ENCODE results near the gene SORBS1.

Gene SORBS1

DNA sequence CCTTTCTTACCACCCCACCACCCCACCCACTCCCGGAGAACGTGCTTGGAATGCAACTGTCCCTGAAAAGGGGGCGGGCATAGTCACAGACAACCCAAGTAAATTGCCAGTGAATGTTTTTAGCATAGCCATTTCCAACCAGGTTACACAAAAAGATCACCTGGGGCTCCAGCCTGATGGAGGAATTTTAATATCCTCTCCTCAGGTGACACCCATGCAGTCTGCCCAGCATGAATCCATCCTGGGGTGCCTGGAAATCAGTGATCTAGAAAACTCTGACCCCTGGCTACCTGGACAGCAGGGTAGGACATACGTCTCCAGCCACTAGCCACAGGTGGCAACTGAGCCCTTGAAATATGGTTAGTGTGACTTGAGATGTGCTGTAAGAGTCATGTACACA is 61.1 kb downstream of the SORBS1 start:
- H3K4me1 ChIP-seq = peaks cover 21% of the 10 kb centered on the region
- no peaks in the 10 kb centered on the region for H4K20me1 ChIP-seq

DNA sequence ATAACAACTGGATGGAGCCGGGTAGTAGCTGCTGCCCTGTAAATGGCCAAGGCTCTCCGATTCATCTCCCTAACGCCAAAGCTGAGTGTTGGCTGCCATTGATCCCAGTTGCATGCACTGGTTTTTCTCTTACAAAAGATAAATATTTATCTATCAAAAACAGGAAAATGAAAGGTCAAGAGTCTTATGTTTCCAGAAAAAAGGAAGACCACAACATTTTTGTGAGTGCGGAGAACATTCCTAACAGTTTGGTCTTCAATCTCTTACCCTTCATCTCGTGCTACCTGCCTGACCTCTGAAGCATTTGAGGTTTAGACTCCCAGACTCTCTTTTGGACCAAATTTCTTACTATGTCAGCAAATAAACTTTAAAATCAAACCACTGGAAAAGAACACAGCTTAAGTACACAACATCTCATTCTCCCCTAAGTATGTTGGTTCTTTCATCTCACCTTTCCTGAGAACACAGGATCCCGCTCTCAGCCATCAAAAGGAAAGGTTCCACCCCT is 61.6 kb downstream of the SORBS1 start:
- no peak for TF ChIP-seq Cebpa-rat (IDR thresholded peaks at IDR 0.05)
- Histone ChIP-seq H3K4me1 (peaks cover 21% of the 10 kb centered on the region), H3K4me2 (no peak overlapping the region), H3K9ac (no peak overlapping the region), H3K4me3 (no peak overlapping the region), H3K9me3 (no peaks in the 10 kb centered on the region), H3K27me3 (no peaks in the 10 kb centered on the region), H4K20me1 (no peaks in the 10 kb centered on the region), H3K36me3 (no peaks in the 10 kb centered on the region), H3K27ac (no peak overlapping the region)

More for the DNA sequence above, 61.1 kb downstream of the SORBS1 start:
- no peak overlapping the region for H3K9ac ChIP-seq
- H3K27me3 ChIP-seq = no peaks in the 10 kb centered on the region
- H3K4me3 ChIP-seq = no peak overlapping the region
- H3K4me2 ChIP-seq = no peak overlapping the region
- H3K36me3 ChIP-seq = no peaks in the 10 kb centered on the region
- H3K9me3 ChIP-seq = no peaks in the 10 kb centered on the region
- no peak overlapping the region for H3K27ac ChIP-seq
- no peak for TF ChIP-seq Cebpa-rat (IDR thresholded peaks at IDR 0.05)

DNA sequence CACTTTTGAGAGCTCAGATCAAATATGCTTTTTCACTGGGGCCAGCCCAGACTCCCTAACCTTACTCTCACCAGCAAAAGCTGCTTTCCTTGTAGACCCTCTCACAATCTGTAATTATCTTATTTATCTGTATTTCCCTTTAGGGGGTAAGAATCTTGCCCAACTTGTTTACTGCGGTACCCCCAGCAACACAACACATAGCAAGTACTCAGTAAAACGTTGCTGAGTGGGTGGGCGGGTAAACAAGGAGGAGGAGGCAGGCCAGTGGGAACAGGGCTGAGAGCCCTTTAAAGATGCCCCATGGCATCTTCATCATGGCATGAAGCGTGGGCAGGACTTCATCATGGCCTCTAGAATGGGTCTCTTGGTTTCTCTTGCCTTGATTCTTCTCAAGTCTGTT is 64.2 kb downstream of the SORBS1 start:
- H3K36me3 ChIP-seq = no peaks in the 10 kb centered on the region
- H3K9me3 ChIP-seq = no peaks in the 10 kb centered on the region
- peaks cover 15% of the 10 kb centered on the region for H3K4me1 ChIP-seq
- TF ChIP-seq Cebpa-rat (IDR thresholded peaks at IDR 0.05) = no peak
- H3K27ac ChIP-seq = no peak overlapping the region
- no peak overlapping the region for H3K4me2 ChIP-seq
- no peaks in the 10 kb centered on the region for H3K27me3 ChIP-seq
- no peaks in the 10 kb centered on the region for H4K20me1 ChIP-seq
- H3K4me3 ChIP-seq = no peak overlapping the region
- H3K9ac ChIP-seq = no peak overlapping the region

DNA sequence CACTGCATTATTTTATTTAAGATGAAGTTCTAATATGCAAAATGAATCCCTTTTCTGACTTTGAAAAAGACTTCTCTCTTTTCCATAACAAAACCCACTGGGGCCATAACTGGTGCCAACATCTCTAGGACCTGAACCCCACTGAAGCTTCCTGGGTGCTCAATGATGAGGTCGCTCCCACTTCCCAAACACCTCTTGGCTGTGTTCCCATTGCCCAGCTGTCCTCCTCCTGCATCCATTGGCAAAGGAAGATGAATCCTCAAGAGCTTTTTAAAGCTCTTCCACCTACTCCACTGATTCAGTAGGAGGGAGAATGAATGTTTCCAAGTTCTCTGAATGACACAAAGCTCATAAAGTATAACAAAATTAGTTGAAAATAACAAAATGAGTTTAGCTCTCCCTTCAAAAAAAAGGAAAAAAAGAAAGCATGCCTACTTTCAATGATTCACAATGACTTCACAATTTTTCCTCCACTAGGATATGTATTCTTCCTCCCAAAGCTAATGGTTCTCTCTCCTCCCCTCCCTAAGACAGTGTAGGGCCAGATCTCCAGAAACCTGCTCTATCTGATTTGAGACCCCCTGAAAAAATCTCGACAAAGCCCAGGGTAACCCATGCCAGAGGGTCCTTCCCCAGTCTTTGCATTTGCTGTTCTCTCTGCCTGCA is 64.8 kb downstream of the SORBS1 start:
- no peaks in the 10 kb centered on the region for H3K36me3 ChIP-seq
- peaks cover 9% of the 10 kb centered on the region for H3K4me1 ChIP-seq
- no peak for TF ChIP-seq Cebpa-rat (IDR thresholded peaks at IDR 0.05)
- H3K27ac ChIP-seq = no peak overlapping the region
- no peaks in the 10 kb centered on the region for H3K27me3 ChIP-seq
- no peak overlapping the region for H3K9ac ChIP-seq
- H3K9me3 ChIP-seq = no peaks in the 10 kb centered on the region
- no peaks in the 10 kb centered on the region for H4K20me1 ChIP-seq
- H3K4me3 ChIP-seq = no peak overlapping the region
- H3K4me2 ChIP-seq = no peak overlapping the region

DNA sequence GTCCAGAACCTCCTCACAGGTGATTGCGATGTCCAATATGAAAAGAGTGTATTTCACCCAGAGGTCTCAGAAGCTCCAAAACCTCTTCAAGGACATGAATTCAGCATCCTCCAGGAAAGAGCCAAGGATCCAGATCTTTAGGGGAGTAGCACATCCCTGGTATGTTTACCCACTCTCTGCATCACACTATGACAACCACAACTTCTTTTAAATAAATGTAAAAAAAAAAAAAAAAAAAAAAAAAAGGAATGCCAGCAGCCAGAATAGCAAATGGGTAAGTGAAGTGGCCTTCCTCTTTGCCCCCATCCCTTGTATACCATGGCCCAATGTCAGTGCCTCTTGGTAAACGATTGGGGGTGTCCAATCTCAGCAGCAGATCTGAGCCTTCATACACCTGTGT is 67.3 kb downstream of the SORBS1 start:
- TF ChIP-seq Cebpa-rat (IDR thresholded peaks at IDR 0.05) = no peak
- H3K4me1 ChIP-seq = no peaks in the 10 kb centered on the region

DNA sequence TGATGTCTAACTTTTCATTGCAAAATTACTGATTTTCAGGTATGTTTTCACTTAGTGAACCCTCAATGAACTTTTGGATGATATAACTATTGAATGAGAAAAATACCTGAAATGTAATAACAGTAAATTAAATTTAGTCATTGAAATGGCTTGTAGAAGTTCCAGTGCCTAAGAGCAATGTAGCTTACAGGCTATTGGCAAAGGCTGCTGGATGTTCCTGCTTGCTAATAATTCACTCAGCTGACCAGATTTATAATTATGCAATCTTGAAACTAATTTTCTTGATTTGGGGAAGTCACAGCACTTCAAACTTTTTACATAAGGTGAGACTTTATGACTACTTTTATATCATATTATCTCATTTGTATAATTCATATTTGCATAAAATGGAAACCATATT is 73.2 kb downstream of the SORBS1 start:
- no peak overlapping the region for H3K27ac ChIP-seq
- no peak for TF ChIP-seq Cebpa-rat (IDR thresholded peaks at IDR 0.05)
- no peak overlapping the region for H3K9ac ChIP-seq
- H4K20me1 ChIP-seq = no peaks in the 10 kb centered on the region
- no peak overlapping the region for H3K4me2 ChIP-seq
- H3K4me1 ChIP-seq = no peaks in the 10 kb centered on the region
- H3K4me3 ChIP-seq = no peak overlapping the region
- no peaks in the 10 kb centered on the region for H3K27me3 ChIP-seq
- no peaks in the 10 kb centered on the region for H3K9me3 ChIP-seq
- H3K36me3 ChIP-seq = no peaks in the 10 kb centered on the region

More for the DNA sequence above, 67.3 kb downstream of the SORBS1 start:
- H4K20me1 ChIP-seq = no peaks in the 10 kb centered on the region
- H3K4me2 ChIP-seq = no peak overlapping the region
- H3K9ac ChIP-seq = no peak overlapping the region
- H3K9me3 ChIP-seq = no peaks in the 10 kb centered on the region
- H3K4me3 ChIP-seq = no peak overlapping the region
- H3K36me3 ChIP-seq = no peaks in the 10 kb centered on the region
- H3K27ac ChIP-seq = no peak overlapping the region
- no peaks in the 10 kb centered on the region for H3K27me3 ChIP-seq

DNA sequence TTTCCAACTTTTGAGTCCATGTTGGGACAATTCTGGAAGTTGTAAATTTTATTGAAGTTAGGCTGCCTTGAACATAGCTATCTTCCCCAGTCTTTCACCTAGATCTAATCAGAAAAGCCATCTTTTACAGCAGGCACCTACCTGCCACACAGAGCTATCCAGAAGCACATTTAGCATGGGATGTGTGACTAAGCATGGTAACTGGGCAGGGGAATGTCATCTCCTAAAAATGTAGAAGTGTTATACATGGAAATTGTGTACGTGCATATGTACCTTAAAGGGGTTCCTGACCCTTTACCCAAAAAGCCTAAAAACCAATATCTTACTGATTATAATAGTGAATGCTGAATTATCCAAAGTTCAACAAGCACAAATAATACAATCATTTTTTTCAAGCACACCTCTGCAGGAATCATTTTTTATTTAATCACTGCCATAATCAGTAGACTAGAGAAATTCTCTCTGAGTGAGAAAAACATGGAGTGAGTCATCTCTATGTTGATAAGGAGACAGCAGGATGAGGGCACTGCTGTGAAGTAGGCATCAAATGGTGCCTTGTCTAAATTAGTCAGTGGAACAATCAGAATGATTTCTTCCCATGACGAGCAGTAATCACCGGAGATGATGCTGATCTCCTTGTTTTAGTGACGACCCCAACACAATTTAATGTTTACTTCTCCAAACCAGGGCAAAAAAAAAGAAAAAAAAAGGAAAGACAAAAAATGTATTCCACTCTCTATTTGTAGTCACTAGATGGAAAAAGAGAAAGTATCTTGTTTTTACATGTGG is 75.9 kb downstream of the SORBS1 start:
- Histone ChIP-seq H3K4me2 (no peak overlapping the region), H3K4me3 (no peak overlapping the region), H3K9me3 (0 out of 2 replicates have a peak, but pooled peaks cover 5% of the 10 kb centered on the region), H3K27ac (no peak overlapping the region), H4K20me1 (no peaks in the 10 kb centered on the region), H3K9ac (no peak overlapping the region), H3K36me3 (no peaks in the 10 kb centered on the region), H3K27me3 (no peaks in the 10 kb centered on the region), H3K4me1 (no peaks in the 10 kb centered on the region)
- TF ChIP-seq Cebpa-rat (IDR thresholded peaks at IDR 0.05) = no peak

DNA sequence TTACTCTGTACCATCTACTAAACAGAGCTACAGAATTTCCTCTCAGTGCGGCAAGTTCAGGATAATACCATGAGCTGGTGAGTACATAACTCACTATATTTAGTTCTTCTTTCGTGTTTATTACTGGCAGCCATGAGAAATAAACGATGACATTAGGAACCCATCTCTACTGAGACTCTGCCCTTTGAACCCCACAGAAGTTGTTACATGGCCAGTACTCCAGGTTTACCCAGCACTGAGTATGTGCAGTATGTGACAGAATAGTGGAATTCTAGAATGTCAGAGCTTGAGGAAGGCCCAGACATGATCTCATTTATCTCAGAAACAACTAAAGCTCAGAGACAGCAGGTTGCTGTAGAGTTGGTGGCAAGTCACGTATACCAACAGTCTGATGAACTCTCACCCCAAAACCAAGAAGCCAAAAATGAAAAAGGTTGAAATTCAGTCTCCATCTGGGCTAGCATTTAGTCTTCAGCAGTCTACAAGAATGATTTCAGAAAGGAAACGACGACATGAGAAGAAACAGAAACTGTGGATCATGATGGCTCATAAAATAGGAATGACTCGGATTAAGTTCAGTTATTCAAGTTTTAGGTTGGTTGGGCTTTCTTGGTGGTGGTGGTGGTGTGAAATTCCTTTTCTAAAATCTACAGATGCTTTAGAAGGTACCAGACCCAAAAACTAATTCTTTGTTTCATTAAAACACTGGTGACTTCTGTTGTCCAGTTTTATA is 78.5 kb downstream of the SORBS1 start:
- H3K27me3 ChIP-seq = no peaks in the 10 kb centered on the region
- H3K9me3 ChIP-seq = 0 out of 2 replicates have a peak, but pooled peaks cover 5% of the 10 kb centered on the region
- H3K4me1 ChIP-seq = no peaks in the 10 kb centered on the region
- H3K9ac ChIP-seq = no peak overlapping the region
- no peak overlapping the region for H3K4me3 ChIP-seq
- TF ChIP-seq Cebpa-rat (IDR thresholded peaks at IDR 0.05) = no peak
- H3K27ac ChIP-seq = no peak overlapping the region
- H4K20me1 ChIP-seq = no peaks in the 10 kb centered on the region
- no peak overlapping the region for H3K4me2 ChIP-seq
- no peaks in the 10 kb centered on the region for H3K36me3 ChIP-seq

DNA sequence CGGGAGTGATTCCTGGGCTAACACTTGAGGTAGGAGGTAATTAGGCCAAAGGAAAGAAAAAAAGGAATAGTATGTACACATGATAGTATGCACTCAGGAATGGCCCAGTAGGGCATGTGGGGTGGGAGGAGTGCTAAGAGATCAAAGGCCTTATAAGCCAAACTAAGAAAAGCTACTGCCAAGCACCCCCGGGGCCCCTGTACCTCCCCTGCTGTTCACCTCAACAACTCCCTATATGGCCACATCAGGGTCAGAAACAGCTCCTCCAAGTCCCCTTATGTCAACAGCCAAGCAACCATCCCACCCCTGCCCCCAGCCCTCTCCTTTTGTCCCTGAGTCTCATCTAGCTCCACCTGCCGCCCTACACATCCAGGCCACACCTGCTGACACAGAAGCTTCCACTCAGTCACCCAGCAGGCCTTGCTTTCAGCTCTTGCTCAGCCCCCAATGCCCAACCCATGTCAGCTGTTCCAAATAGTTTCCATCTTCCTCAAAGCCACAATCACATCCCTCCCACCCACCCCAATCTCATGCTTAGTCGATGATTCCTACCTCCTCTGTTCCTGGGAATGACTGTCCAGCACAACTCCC is 80.2 kb downstream of the SORBS1 start:
- 0 out of 2 replicates have a peak, but pooled peaks cover 5% of the 10 kb centered on the region for H3K9me3 ChIP-seq
- no peaks in the 10 kb centered on the region for H3K36me3 ChIP-seq
- H3K4me3 ChIP-seq = no peak overlapping the region
- H3K27me3 ChIP-seq = no peaks in the 10 kb centered on the region
- no peak overlapping the region for H3K27ac ChIP-seq
- H4K20me1 ChIP-seq = no peaks in the 10 kb centered on the region
- H3K4me2 ChIP-seq = no peak overlapping the region
- no peak for TF ChIP-seq Cebpa-rat (IDR thresholded peaks at IDR 0.05)
- H3K4me1 ChIP-seq = no peaks in the 10 kb centered on the region
- H3K9ac ChIP-seq = no peak overlapping the region
